HepG2 (cell line): Measurements from ENCODE around the gene NOP14. TPM values are rescaled to one million over a fixed set of nuclear protein-coding genes. Genes with fewer than 3 reads are reported as not detected.

Source experiments
- CCAR2 ChIP-seq: fragments of 200-400 bp; formaldehyde crosslinking; optimal IDR thresholded peaks from 2 replicates; pipeline ENCODE3; 2018; ENCODE audit warnings: low read depth, mild to moderate bottlenecking, low read length, moderate library complexity
- CHD2 ChIP-seq: IDR thresholded peaks from 2 replicates; pipeline ENCODE4 v1.6.1; 2011; ENCODE audit warnings: low read depth, low read length, improper control_type of control experiment
- FOXA1 ChIP-seq, 2 experiments: fragments of 450-650 bp in 1 of 2; sonication (generic) in 1 of 2; formaldehyde crosslinking in 1 of 2; IDR thresholded peaks; 2 replicates each; pipeline versions ENCODE4 v1.4.0 to v1.6.1; 2016 to 2020; ENCODE audit warnings: missing genetic modification reagents in 1 of 2
- HNF4A ChIP-seq: sonication (generic); formaldehyde crosslinking; IDR thresholded peaks from 2 replicates; pipeline ENCODE4 v1.4.0; 2020; ENCODE audit warnings: missing genetic modification reagents
- MAFK ChIP-seq, 2 experiments: IDR thresholded peaks in 1 of 2; conservative IDR thresholded peaks in 1 of 2; 2 replicates each; pipeline ENCODE4 v1.6.1; 2011; ENCODE audit warnings: improper control_type of control experiment in 2 of 2, low read length in 2 of 2
- PHF8 ChIP-seq: sonication (generic); formaldehyde crosslinking; IDR thresholded peaks from 2 replicates; pipeline ENCODE4 v1.5.0; 2020; ENCODE audit warnings: missing genetic modification reagents
- SMYD3 ChIP-seq: sonication (generic); formaldehyde crosslinking; IDR thresholded peaks from 2 replicates; pipeline ENCODE4 v1.8.1; 2023; ENCODE audit warnings: mild to moderate bottlenecking, missing genetic modification reagents
- SP5 ChIP-seq: IDR thresholded peaks from 2 replicates; pipeline ENCODE4 v1.6.1; 2016; ENCODE audit warnings: low read depth, borderline replicate concordance
- STAT6 ChIP-seq: sonication (generic); formaldehyde crosslinking; IDR thresholded peaks from 2 replicates; pipeline ENCODE4 v1.4.0; 2020; ENCODE audit warnings: missing genetic modification reagents, mild to moderate bottlenecking, borderline replicate concordance
- TEAD3 ChIP-seq: optimal IDR thresholded peaks from 2 replicates; pipeline ENCODE3; 2016; ENCODE audit warnings: borderline replicate concordance
- THYN1 ChIP-seq: sonication (generic); formaldehyde crosslinking; IDR thresholded peaks from 2 replicates; pipeline ENCODE4 v1.8.1; 2023; ENCODE audit warnings: low read depth, mild to moderate bottlenecking, moderate library complexity, missing genetic modification reagents, borderline replicate concordance
- ZNF274 ChIP-seq: sonication (generic); formaldehyde crosslinking; IDR thresholded peaks from 2 replicates; pipeline ENCODE4 v1.5.1; 2020; ENCODE audit warnings: mild to moderate bottlenecking, missing genetic modification reagents
- ZNF432 ChIP-seq: sonication (generic); formaldehyde crosslinking; IDR thresholded peaks from 2 replicates; pipeline ENCODE4 v1.5.0; 2020; ENCODE audit warnings: missing genetic modification reagents, mild to moderate bottlenecking, borderline replicate concordance
- ZNF503 ChIP-seq: sonication (generic); formaldehyde crosslinking; IDR thresholded peaks from 2 replicates; pipeline ENCODE4 v1.4.0; 2020; ENCODE audit warnings: missing genetic modification reagents
- ZNF562 ChIP-seq: sonication (generic); formaldehyde crosslinking; IDR thresholded peaks from 2 replicates; pipeline ENCODE4 v1.8.0; 2022; ENCODE audit warnings: missing genetic modification reagents, borderline replicate concordance
- ZNF605 ChIP-seq: sonication (generic); formaldehyde crosslinking; IDR thresholded peaks from 2 replicates; pipeline ENCODE4 v1.8.0; 2022; ENCODE audit warnings: mild to moderate bottlenecking, missing genetic modification reagents
- ZSCAN21 ChIP-seq: sonication (generic); formaldehyde crosslinking; IDR thresholded peaks from 2 replicates; pipeline ENCODE4 v1.8.0; 2022; ENCODE audit warnings: mild to moderate bottlenecking, missing genetic modification reagents, moderate library complexity, borderline replicate concordance
- ZSCAN5A ChIP-seq: sonication (generic); formaldehyde crosslinking; IDR thresholded peaks from 2 replicates; pipeline ENCODE4 v1.8.0; 2022; ENCODE audit warnings: mild to moderate bottlenecking, missing genetic modification reagents, borderline replicate concordance
- polyA plus RNA-seq, 8 experiments: library from polyadenylated mRNA; depleted of rRNA in 3 of 8; stranded (reverse) in 7 of 8; unstranded in 1 of 8; fragments of >200 nt; fragmentation: Illumina TruSeq in 4 of 8; extraction: Trizol in 4 of 8; gene quantifications; 2 replicates each; pipeline versions ENCODE4 v1.2.1 to v1.2.3, GENCODE V29; 2011 to 2016; ENCODE audit warnings: low read depth in 4 of 8, missing spikeins in 1 of 8, mixed read lengths in 1 of 8; ENCODE audit not compliant: insufficient read depth in 1 of 8
- total RNA-seq, 5 experiments: library from RNA; depleted of rRNA; stranded (reverse); fragments of >200 nt; fragmentation: Illumina TruSeq; extraction: Trizol; gene quantifications; 2 replicates each; pipeline ENCODE4 v1.2.3, GENCODE V29; 2016; ENCODE audit warnings: low read depth in 1 of 5
- TF ChIP-seq, protein P1 (sequence below): IDR thresholded peaks from 2 replicates; pipeline ENCODE4 v1.6.1; 2016
- TF ChIP-seq, protein P2 (sequence below): sonication (generic); formaldehyde crosslinking; IDR thresholded peaks from 2 replicates; pipeline ENCODE4 v1.8.1; 2023; ENCODE audit warnings: mild to moderate bottlenecking, missing genetic modification reagents

NOP14 gene
- total and polyA plus RNA-seq, 2 of the 13 experiments (the other 11 are each of a cell fraction or from before 2014, with no cell fraction given), result 6.9 to 47.9 TPM

DNA sequence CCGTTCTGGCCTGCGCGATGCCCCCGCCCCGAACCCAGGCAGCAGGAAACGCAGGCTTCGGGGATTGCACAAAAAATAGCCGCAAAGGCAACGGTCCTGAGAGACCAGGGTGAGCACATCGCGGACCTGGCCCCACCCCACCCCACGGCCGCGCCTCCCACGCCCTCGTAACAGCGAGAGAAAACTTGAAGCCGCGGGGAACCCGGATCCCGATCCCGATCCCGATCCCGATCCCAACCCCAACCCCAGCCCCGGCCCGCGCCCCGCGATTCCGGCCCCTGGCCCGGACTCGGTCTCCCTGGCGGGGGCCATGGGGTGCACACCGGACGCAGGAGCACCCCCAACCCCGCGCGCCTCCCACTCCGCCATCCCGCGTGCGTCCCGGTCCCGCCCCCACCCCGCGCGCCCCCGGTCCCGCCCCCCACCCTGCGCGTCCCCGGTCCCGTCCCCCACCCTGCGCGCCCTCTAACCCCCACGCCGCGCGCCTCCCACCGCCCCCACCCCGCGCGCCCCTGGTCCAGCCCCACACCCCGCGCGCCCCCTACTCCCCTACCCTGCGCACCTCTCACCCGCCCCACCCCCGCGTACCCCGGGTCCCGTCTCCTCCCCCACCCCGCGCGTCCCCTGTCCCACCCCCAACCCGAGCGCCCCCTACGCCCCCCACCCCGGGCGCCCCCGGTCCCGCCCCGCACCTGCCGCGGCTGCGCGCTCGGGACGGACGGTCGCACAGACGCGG lies 29.0 kb downstream of the NOP14 start (continued):
- TF ChIP-seq, protein P1, sequence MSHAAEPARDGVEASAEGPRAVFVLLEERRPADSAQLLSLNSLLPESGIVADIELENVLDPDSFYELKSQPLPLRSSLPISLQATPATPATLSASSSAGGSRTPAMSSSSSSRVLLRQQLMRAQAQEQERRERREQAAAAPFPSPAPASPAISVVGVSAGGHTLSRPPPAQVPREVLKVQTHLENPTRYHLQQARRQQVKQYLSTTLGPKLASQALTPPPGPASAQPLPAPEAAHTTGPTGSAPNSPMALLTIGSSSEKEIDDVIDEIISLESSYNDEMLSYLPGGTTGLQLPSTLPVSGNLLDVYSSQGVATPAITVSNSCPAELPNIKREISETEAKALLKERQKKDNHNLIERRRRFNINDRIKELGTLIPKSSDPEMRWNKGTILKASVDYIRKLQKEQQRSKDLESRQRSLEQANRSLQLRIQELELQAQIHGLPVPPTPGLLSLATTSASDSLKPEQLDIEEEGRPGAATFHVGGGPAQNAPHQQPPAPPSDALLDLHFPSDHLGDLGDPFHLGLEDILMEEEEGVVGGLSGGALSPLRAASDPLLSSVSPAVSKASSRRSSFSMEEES, result no peak
- TF ChIP-seq ZNF432 (CRISPR knock-in tag) (no peak), TEAD3 (CRISPR knock-in tag) (no peak), THYN1 (CRISPR knock-in tag) (no peak), FOXA1 (IDR thresholded peaks at IDR 0.05) (no peak), FOXA1 (CRISPR knock-in tag; IDR thresholded peaks at IDR 0.05) (no peak), ZSCAN5A (CRISPR knock-in tag) (no peak), ZNF503 (no peak), ZNF562 (CRISPR knock-in tag) (no peak), ZNF274 (CRISPR knock-in tag) (no peak), CHD2 (no peak), STAT6 (CRISPR knock-in tag) (no peak), HNF4A (CRISPR knock-in tag) (no peak), MAFK (conservative IDR thresholded peaks at IDR 0.05 in 1 of 2, IDR thresholded peaks at IDR 0.05 in 1 of 2; ENCODE audit: low read length in 2 of 2) (no peak), SP5 (CRISPR knock-in tag) (no peak), SMYD3 (no peak), PHF8 (CRISPR knock-in tag) (no peak), CCAR2 (no peak), ZNF605 (CRISPR knock-in tag) (no peak), ZSCAN21 (CRISPR knock-in tag) (no peak)
- TF ChIP-seq, protein P2, sequence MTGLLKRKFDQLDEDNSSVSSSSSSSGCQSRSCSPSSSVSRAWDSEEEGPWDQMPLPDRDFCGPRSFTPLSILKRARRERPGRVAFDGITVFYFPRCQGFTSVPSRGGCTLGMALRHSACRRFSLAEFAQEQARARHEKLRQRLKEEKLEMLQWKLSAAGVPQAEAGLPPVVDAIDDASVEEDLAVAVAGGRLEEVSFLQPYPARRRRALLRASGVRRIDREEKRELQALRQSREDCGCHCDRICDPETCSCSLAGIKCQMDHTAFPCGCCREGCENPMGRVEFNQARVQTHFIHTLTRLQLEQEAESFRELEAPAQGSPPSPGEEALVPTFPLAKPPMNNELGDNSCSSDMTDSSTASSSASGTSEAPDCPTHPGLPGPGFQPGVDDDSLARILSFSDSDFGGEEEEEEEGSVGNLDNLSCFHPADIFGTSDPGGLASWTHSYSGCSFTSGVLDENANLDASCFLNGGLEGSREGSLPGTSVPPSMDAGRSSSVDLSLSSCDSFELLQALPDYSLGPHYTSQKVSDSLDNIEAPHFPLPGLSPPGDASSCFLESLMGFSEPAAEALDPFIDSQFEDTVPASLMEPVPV (CRISPR knock-in tag), result no peak
